ENCODE results near the gene NAV2.
A peak's percentile ranks its signal among the peaks of the same experiment; 100 is the strongest.

Gene NAV2

DNA sequence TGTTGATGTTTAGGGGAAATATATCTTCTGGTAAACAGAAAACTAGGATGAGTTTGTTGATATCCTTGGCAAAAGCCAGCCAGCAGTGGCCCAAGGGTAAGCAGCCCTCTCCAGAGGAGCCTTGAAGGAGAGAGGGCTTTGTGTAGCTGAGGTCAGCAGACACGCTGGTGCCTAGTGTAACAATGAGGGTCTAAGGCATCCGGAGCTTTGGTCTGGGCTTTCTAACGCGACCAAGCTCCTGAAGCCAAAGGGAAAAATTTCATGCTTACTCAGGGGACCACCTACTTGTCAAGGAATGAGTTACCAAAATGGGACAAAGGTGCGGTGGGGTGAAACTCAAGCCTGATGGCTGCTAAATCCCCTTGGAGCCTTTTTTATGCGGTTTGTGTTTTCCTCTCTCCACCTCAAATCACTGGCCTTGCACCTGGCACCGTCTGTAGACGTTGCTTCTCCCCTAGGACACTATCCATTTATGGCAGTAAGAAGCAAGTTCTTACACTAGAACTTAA lies 312.7 kb downstream of the NAV2 start:
- Histone ChIP-seq H3K9me3 (ENCODE audit: control insufficient read depth, insufficient read depth, low read length) (no peaks in the 10 kb centered on the region), H3K9ac (ENCODE audit: low read depth, low read length) (no peak overlapping the region), H3K4me1 (ENCODE audit: insufficient read depth, low read length) (peaks cover 53% of the 10 kb centered on the region), H3K36me3 (ENCODE audit: insufficient read depth, low read length) (no peaks in the 10 kb centered on the region)

DNA sequence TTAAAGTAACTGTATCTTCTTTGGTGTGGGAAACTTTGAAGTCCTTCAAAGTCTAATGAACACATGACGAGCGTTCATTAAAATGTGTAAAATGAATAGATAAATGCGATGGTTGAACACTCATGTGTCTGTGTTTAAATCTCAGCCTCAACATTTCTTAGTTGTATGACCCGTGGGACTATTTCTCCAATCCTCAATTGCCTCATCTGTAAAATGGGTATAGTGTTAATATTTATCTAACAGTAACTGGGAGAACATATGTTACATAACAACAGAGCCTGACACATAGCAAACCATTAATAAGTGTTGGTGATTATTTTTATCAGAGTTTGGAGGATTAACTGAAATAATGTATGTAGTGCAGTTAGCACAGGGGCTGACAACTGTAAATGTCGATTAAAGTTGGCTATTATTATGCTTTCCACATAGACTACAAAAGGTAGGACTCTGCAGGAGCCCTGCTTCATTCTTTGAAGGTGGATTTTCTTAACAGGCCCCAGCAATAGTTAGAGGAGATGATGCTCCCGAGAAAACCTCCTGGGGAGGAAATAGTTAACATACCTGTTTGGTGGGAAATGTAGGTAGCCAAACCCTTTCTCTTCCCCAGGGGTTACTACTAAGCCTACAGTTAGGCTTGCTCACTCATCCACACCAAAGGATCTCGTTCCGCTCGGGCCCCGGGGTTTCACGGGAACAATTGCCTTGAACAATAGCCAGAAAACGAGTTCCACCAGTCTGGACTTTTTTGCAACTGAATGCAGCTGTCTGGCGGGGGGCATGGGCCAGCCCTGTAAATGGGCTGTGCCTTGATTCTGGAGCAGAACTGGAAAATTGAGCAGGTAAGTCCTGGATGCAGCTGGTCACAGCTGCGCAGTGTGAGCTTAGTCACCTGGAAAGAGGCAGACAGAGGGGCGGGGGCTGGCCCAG lies 314.3 kb downstream of the NAV2 start:
- peaks cover 58% of the 10 kb centered on the region for H3K4me1 ChIP-seq (ENCODE audit: insufficient read depth, low read length)
- H3K36me3 ChIP-seq (ENCODE audit: insufficient read depth, low read length) = no peaks in the 10 kb centered on the region
- peak overlapping the region; percentile 7; the same call in 1 of the 2 replicates for H3K9ac ChIP-seq (ENCODE audit: low read depth, low read length)
- H3K9me3 ChIP-seq (ENCODE audit: control insufficient read depth, insufficient read depth, low read length) = no peaks in the 10 kb centered on the region

DNA sequence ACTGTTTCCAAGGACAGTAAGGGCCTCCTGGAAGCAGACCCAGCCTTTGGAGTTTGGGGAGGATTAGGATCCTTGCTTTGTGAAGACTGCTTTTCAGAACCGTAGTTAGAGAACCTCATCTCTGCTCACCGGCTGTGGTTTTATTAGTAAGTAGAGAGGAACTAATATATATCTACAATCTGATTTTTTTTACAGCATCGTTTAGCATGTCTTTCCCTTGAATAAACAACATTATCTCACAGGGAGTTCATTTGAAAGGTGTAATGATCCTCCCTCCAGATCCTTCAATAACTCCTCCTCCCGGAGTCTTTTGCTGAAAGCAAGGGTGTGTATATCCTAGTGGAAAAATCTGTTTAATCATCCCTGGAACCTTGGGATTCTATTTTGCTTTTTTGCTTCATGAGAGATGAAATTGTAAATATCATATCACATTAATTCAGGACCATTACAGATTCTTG lies 314.9 kb downstream of the NAV2 start:
- H3K36me3 ChIP-seq (ENCODE audit: insufficient read depth, low read length) = no peaks in the 10 kb centered on the region
- peak overlapping the region; percentile 7; the same call in 1 of the 2 replicates for H3K9ac ChIP-seq (ENCODE audit: low read depth, low read length)
- H3K4me1 ChIP-seq (ENCODE audit: insufficient read depth, low read length) = peaks cover 62% of the 10 kb centered on the region
- no peaks in the 10 kb centered on the region for H3K9me3 ChIP-seq (ENCODE audit: control insufficient read depth, insufficient read depth, low read length)

DNA sequence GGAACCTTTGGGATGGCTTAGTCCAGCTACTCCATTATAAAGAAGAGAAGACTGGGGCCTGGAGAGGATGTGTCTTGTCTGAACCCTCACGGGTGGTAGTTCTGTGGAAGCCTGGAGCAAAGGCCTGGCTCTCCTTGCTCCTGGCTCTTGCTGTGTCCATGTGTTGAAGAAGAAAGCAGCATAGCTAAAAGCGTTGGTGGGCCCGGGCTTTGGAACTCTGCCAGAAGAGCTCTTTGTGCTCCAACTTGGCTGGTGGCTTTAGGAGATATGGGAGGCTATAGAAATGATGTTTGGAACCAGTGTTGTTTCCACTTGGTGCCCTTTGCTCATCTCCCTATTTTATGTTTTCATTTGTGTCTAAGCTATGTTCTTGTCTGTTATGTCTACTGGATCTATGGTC lies 316.6 kb downstream of the NAV2 start:
- H3K4me1 ChIP-seq (ENCODE audit: insufficient read depth, low read length) = peaks cover 60% of the 10 kb centered on the region
- no peak overlapping the region for H3K9ac ChIP-seq (ENCODE audit: low read depth, low read length)
- H3K9me3 ChIP-seq (ENCODE audit: control insufficient read depth, insufficient read depth, low read length) = no peaks in the 10 kb centered on the region
- no peaks in the 10 kb centered on the region for H3K36me3 ChIP-seq (ENCODE audit: insufficient read depth, low read length)

DNA sequence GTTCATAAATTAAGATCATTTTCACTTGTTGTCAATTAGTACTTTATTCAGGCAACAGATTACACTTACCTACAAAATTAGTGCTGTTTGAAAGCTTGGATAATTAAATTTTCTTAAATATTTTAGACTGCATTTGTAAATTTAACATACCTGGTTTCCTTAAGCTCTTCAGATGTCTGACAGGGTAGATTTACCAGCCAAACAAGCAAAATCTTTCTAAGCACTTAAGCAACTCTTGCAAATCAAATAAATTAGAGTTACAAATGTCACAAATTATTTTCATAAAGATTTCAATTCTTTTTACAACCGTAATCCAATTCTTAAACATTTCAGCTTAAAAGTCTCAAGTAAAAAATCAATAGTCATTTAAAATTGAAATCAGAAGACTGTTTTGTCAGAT lies 317.8 kb downstream of the NAV2 start:
- Histone ChIP-seq H3K9me3 (ENCODE audit: control insufficient read depth, insufficient read depth, low read length) (no peaks in the 10 kb centered on the region), H3K4me1 (ENCODE audit: insufficient read depth, low read length) (peaks cover 47% of the 10 kb centered on the region), H3K36me3 (ENCODE audit: insufficient read depth, low read length) (no peaks in the 10 kb centered on the region), H3K9ac (ENCODE audit: low read depth, low read length) (no peak overlapping the region)

DNA sequence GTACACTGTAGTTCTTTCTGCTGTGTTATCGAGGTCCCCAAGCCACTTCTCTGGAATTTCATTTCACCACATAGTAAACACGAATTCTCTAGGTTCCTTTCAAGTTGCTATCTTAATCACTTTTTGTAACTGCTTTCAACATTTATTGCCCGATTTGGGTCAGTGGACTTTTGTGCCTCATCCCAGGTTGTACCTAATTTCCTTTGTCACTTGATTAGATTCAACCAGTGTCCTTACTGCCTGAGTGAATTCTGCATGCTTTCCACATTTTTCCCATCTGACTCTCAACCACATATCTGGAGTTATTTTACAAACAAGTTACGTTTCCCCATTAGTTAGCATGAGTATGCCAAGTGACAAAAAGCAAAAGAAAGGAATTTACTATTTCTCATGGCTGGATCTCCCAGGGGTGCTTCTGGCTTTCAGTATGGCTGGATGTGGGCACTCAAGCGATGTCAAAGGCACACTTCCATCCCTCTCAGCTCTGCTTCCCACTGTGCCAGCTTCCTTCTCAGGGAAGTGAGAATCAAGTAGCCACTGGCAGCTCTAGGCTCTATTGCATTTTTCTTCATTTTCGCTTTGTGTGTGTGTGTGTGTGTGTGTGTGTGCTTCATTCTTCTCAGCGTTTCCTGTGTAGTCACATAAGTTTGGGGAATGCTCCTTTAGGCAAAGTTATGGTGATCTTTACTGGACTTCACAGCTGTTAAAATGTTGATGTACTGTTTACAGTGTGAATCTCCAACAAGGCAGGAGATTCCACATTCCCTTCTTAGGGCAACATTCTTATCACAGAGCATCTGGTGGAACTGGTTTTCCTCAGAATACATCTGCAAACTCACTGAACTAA lies 318.7 kb downstream of the NAV2 start:
- H3K9ac ChIP-seq (ENCODE audit: low read depth, low read length) = no peak overlapping the region
- peaks cover 46% of the 10 kb centered on the region for H3K4me1 ChIP-seq (ENCODE audit: insufficient read depth, low read length)

DNA sequence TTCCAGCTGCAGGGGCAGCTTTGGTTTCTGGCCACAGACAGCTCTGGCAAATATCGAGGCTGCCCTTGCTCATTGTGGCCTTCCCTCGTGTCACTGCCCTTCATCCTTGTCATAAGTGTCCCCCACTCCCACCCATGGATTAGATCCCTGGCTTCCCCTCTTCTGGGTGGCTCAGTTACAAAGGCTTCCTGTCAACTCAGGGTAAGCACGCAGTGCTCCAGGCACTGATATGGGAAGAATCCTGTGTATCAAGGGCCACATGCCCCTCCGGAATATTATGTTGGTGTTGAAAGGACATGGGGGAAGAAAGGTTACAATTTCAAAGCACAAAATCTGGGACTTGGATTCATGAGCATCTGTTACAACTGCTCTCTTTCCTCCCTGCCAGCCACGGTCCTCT lies 319.5 kb downstream of the NAV2 start:
- Histone ChIP-seq H3K9ac (ENCODE audit: low read depth, low read length) (no peak overlapping the region), H3K9me3 (ENCODE audit: control insufficient read depth, insufficient read depth, low read length) (no peaks in the 10 kb centered on the region), H3K4me1 (ENCODE audit: insufficient read depth, low read length) (peaks cover 45% of the 10 kb centered on the region), H3K36me3 (ENCODE audit: insufficient read depth, low read length) (no peaks in the 10 kb centered on the region)

More for the DNA sequence above, 318.7 kb downstream of the NAV2 start:
- Histone ChIP-seq H3K9me3 (ENCODE audit: control insufficient read depth, insufficient read depth, low read length) (no peaks in the 10 kb centered on the region), H3K36me3 (ENCODE audit: insufficient read depth, low read length) (no peaks in the 10 kb centered on the region)

DNA sequence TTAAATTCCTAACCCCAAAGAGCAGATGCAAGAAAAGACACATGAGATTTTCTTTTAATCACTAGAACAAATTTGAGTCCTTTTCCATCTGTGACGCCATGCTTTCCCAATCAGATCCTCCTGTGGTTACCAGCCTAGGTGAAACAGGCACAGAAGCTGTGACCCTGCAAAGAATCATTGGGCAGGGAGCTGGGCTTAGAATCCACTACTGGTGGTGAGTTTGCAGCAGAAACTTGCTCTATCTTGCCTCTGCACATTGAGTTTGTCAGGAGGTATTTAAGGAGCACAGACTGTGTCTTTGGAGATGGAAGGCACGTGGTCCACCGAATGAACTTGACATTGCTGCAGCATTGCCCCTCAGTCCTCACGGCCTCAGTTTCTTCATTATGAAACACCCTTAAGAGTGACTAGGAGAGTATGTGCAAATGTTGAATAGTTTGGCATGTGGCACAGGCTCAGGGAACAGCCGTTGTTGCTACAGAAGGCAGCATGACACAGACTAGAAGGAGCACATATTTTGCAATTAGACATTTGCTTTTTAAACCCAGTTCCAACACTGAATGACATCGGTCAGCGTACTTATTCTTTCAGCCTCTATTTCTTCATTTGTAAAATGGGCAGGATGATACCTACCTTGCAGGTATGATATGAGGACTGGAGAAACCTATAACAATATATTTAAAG lies 320.1 kb downstream of the NAV2 start:
- Histone ChIP-seq H3K36me3 (ENCODE audit: insufficient read depth, low read length) (no peaks in the 10 kb centered on the region), H3K9ac (ENCODE audit: low read depth, low read length) (no peak overlapping the region), H3K9me3 (ENCODE audit: control insufficient read depth, insufficient read depth, low read length) (no peaks in the 10 kb centered on the region), H3K4me1 (ENCODE audit: insufficient read depth, low read length) (peaks cover 50% of the 10 kb centered on the region)

DNA sequence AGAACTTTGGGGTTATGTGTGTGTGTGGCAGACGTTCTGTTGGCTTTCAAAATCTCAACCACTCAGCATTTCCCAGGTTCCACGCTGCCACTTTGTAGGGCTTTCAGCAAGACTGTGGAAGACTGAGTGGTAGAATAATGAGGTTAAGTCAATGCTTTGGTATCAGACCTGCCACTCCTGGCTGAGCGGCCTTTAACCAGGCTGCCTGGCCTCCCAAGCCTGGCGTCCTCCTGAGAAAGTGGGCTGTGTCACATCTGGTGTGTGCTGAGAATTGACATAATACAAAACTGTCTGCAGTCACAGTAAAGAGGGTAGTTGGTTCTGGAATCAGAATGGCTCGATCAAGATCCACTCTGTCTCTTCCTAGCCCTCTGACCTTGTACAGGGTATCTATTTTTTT lies 321.2 kb downstream of the NAV2 start:
- Histone ChIP-seq H3K36me3 (ENCODE audit: insufficient read depth, low read length) (no peaks in the 10 kb centered on the region), H3K4me1 (ENCODE audit: insufficient read depth, low read length) (peaks cover 43% of the 10 kb centered on the region), H3K9me3 (ENCODE audit: control insufficient read depth, insufficient read depth, low read length) (no peaks in the 10 kb centered on the region), H3K9ac (ENCODE audit: low read depth, low read length) (no peak overlapping the region)

DNA sequence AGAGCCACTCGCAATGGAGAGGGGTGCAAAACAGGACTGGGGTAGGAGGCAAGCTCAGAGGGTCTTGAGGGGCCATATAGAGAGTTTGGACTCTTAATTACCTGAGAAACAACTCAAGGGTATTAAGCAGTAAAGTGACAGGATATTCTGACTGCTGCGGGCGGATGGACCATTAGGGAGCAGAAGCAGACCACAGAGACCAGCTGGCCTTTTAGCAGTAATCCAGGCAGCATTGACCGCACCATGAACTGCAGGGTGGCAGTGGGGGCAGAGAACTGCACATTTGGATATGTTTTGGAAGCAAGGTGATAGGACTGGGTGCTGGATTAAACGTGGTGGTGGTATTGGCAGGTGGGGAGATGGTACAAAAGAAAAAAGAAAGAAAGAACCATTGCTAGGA lies 322.3 kb downstream of the NAV2 start:
- no peaks in the 10 kb centered on the region for H3K36me3 ChIP-seq (ENCODE audit: insufficient read depth, low read length)

DNA sequence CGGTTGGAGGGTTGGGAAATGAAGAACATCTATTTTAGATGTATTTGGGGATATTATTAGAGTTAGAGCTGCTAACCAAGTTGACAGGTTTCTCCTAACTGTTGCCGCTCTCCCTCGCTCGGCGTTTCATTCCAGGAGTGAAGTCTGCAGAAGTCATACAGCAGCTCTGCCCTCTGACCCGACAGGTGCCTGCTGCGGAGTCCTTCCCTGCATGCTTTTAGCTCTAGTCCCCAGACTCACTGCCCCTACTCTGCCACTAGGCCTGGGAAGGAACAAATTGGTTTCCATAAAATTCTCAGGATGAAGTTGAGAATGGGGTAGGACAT lies 322.7 kb downstream of the NAV2 start:
- H3K9ac ChIP-seq (ENCODE audit: low read depth, low read length) = no peak overlapping the region
- H3K36me3 ChIP-seq (ENCODE audit: insufficient read depth, low read length) = no peaks in the 10 kb centered on the region
- H3K4me1 ChIP-seq (ENCODE audit: insufficient read depth, low read length) = peaks cover 42% of the 10 kb centered on the region
- no peaks in the 10 kb centered on the region for H3K9me3 ChIP-seq (ENCODE audit: control insufficient read depth, insufficient read depth, low read length)

More for the DNA sequence above, 322.3 kb downstream of the NAV2 start:
- Histone ChIP-seq H3K9ac (ENCODE audit: low read depth, low read length) (no peak overlapping the region), H3K4me1 (ENCODE audit: insufficient read depth, low read length) (peaks cover 42% of the 10 kb centered on the region), H3K9me3 (ENCODE audit: control insufficient read depth, insufficient read depth, low read length) (no peaks in the 10 kb centered on the region)

DNA sequence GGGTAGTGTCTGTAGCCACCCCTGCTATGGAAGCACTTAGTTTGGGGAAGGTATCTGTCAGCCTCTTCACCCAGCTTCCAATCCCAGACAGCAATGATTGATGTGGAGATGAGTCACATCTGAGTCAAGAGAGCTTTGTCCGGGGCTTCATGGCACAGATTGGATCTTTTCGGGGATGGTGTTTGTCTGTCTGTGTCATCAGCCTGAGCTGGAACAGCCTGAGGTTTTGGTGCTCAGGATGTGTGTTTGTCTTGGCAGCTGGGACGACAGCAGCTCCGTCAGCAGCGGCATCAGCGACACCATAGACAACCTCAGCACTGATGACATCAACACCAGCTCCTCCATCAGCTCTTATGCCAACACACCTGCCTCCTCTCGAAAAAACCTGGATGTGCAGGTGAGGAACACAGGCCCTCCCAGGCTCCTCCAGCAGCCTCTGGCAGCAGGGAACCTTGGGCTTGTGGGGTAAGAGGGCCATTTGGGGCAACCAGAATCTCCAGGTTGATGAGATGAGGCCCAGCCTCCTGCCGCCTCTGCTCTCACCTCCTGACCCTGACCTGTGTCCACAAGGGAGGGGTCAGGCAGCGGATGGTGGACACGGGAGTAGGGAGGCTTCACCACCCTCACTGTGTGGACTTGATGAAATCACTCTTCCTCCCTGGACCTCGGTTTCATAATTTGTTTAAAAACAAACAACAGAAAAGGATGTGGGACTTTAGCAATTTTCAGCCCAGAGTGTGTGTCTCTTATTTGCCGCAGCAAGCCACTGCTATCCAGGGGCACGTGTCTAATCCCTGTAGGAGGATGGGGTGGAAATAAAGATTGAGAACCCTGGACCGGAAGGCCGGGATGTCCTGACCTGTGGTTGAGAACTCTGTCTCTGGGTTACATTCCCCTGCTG lies 323.3 kb downstream of the NAV2 start:
- Histone ChIP-seq H3K9ac (ENCODE audit: low read depth, low read length) (no peak overlapping the region), H3K9me3 (ENCODE audit: control insufficient read depth, insufficient read depth, low read length) (no peaks in the 10 kb centered on the region), H3K36me3 (ENCODE audit: insufficient read depth, low read length) (no peaks in the 10 kb centered on the region), H3K4me1 (ENCODE audit: insufficient read depth, low read length) (peaks cover 39% of the 10 kb centered on the region)

DNA sequence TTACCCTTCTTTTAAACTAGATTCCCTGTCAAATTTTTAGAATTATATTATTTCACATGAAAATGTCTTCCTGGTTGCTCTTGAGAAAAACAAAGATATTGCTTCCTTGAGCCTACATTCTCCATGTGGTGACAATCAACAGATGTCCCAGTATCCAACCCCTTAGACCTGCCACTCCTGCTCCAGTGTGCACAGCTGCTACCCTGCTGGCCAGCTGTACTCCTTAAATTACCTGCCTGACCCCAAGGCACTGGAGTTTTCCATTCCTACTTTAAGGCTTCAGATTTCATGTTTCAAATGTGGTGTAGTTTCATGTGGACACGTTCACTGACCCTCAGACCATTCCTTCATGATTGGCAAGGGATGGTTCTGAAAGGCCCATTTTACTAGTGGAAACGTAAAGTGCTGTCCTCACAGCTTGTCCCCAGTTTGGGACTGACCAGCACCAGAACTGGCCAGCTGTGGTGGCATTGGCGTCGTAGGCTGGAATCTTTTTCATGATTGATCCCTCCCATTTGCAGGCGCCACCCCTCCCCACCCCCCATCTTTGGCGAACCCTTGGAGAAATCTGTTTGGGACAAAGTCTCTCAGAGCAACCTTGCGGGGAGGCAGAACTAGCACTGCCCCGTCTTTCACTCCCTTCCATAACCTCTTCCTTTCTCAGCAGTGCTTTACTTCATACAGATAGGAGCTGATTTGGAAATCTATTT lies 324.1 kb downstream of the NAV2 start:
- Histone ChIP-seq H3K9ac (ENCODE audit: low read depth, low read length) (no peak overlapping the region), H3K4me1 (ENCODE audit: insufficient read depth, low read length) (peaks cover 31% of the 10 kb centered on the region), H3K36me3 (ENCODE audit: insufficient read depth, low read length) (no peaks in the 10 kb centered on the region), H3K9me3 (ENCODE audit: control insufficient read depth, insufficient read depth, low read length) (no peaks in the 10 kb centered on the region)

Data from ES-I3 (cell line).